GM18517 (cell line): ENCODE data around the gene ATAD3B.
"Not testable (repeated sequence)": the region's sequence is repeated elsewhere in the genome, so short reads cannot be mapped to it uniquely, and the experiment has no call there.

Experiments used
- ATAC-seq: cut with Tn5 transposase; IDR thresholded peaks from one replicate; pipeline ENCODE4 v1.9.1; 2021; ENCODE audit warnings: mild to moderate bottlenecking, moderate library complexity; ENCODE audit not compliant: unreplicated experiment

ATAD3B gene

GRCh38 chr1:1432951-1433803 is 38.4 kb upstream of the ATAD3B start:
- ATAC-seq = no peak

- ATAC-seq = no peak
Observed at GRCh38 chr1:1433804-1434130, 37.8 kb upstream of the ATAD3B start.

DNA sequence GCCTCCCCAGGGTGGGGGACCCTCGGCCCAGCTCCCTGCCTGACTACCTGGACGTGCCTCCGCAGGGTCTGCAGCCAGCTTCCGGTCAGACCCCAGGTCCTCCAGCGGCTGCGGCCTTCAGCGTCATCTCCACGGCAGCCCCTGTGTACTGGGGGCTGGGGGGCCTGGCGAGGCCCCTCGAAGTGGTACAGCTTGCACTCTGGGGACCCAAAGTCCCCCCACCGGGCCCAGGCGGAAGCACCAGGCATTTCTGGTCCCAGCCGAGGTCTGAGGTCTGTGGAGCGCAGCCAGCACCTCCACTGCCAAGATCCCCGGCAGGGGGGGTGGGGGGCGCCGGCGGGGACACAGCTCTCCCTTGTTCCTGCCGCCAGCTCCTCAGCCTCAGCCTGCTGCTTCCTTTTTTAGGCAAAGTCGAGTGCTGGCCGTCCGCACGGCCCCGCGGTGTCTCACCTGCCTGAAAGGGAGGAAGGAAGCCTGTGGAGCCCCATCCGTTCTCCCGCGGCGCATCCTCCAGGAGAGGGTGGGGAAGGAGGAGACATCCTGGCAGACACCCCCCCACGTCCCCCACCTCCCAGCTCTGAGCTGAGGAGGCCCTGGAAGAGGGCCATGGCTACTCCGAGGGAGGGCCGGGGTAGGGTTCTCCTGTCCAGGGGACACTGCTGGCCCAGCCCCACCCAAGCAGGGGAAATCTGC is 37.3 kb upstream of the ATAD3B start:
- no peak for ATAC-seq

- no peak for ATAC-seq
Observed at GRCh38 chr1:1434824-1435105, 36.8 kb upstream of the ATAD3B start.

DNA sequence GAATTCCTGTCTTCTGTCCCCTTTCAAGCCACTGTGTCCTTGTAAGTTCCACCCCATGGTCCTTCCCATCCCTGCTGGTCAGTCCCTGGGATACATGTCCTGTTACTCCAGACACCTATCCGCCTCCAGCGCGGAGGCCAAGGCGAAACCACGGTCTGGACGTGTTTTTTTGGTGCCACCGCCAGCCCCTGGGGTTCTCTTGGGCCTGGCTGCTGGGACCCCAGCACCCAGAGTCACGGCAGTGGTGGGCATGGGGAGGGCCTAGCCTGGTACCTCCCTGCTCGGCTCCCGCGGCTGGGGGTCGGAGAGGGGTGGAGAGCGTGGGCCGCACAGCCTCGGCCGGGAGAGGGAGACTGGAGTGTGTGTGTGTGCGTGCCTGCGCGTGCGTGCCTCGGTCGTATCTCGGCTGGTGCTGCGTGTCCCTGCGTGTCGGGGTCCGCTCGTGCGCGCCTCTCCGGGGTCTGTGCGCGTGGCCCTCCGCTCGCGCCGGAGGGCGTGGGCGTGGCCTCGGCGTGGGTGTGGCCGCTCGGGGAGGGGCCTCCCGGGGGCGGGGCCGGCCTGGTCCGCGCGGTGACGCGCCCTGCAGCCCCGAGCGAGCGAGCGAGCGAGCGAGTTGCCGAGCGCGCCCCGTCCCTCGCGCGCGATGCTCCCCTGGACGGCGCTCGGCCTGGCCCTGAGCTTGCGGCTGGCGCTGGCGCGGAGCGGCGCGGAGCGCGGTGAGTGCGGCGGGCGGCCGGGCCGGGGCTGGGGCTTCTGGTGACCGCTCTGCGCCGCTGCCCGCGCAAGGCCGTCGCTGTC is 36.3 kb upstream of the ATAD3B start, which contains the start of gene VWA1:
Gene VWA1 (plus strand): TSS at position 585 of the 798 bp plus-strand sequence. CDS start 59 bp downstream, at position 644.
- no peak for ATAC-seq

DNA sequence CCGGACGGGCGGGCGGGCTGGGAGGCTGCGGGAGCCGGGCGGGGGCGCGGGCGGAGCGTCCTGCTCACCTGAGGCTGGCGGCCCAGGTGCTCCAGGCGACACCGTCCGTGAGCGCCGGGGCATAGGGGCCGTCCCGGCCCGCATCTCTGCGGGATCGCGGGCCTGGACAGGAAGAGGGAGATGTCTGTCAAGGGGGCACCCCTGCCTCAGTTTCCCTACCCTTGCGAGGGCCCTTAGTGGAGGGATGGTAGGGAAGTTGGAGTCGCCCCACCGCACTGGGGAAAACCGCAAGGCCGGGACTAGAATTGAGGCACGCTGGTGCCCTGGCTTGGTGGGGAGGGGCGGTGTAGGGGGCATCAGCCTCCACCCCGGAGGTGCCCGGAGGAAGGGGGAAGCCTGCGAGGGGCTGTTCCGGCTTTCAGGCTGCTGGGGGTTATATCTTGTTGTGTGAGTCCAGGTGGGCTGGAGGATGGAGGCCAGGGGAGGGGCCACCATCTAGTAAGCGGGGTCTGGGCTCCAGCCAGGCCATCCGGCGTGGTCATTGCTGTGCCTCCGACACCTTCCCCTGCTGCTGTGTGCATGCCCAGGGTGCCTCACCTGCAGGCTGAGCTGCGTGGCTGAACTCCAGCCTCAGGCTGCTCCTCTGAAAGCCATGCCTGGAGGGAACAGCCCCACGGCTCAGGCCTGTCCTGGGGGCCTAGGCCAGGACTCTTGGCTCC is 35.5 kb upstream of the ATAD3B start:
- ATAC-seq = no peak

DNA sequence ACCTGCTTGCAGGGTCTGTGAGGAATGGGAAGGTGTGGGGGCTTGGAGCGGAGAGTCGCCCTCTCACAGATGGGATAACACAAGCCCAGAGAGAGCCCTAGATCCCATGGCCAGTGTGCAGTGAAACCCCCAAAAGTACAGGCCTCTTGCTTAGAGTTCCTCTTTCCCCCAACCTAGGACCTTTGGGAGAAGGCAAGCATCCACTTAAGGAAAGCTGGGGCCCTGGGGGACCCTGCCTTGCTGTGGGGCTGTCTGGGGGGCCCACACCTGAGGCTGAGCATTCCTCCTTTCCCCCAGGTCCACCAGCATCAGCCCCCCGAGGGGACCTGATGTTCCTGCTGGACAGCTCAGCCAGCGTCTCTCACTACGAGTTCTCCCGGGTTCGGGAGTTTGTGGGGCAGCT is 34.9 kb upstream of the ATAD3B start:
- no peak for ATAC-seq

GRCh38 chr1:1437033-1437903 is 34.3 kb upstream of the ATAD3B start:
- no peak for ATAC-seq

DNA sequence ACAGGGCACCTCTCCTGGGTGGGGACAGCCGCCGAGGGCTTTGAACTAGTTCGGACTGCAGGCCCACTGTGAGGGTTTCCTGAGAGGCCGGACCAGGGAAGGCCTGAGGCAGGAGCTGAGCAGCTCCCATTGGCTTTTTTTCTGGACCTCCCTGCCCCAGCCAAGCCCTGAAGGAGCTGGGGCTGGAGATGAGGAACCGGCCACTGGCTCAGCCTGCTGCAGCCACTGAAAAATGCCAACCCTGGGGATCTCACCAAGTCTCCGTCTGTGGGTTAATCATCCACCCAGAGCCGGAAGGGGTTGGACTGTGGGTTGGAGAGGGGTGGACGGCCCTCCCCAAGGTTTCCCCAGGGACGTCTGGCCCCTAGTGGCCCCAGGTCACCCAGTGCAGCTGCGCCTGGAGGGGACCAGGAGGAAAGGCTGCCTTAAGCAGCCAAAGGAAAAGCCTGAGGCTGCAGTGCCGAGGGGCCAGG is 33.6 kb upstream of the ATAD3B start:
- no peak for ATAC-seq

GRCh38 chr1:1438531-1439381 is 32.8 kb upstream of the ATAD3B start:
- no peak for ATAC-seq

GRCh38 chr1:1439546-1440261 is 31.9 kb upstream of the ATAD3B start:
- no peak for ATAC-seq

- no peak for ATAC-seq
Observed at GRCh38 chr1:1440262-1441001, 31.1 kb upstream of the ATAD3B start.

DNA sequence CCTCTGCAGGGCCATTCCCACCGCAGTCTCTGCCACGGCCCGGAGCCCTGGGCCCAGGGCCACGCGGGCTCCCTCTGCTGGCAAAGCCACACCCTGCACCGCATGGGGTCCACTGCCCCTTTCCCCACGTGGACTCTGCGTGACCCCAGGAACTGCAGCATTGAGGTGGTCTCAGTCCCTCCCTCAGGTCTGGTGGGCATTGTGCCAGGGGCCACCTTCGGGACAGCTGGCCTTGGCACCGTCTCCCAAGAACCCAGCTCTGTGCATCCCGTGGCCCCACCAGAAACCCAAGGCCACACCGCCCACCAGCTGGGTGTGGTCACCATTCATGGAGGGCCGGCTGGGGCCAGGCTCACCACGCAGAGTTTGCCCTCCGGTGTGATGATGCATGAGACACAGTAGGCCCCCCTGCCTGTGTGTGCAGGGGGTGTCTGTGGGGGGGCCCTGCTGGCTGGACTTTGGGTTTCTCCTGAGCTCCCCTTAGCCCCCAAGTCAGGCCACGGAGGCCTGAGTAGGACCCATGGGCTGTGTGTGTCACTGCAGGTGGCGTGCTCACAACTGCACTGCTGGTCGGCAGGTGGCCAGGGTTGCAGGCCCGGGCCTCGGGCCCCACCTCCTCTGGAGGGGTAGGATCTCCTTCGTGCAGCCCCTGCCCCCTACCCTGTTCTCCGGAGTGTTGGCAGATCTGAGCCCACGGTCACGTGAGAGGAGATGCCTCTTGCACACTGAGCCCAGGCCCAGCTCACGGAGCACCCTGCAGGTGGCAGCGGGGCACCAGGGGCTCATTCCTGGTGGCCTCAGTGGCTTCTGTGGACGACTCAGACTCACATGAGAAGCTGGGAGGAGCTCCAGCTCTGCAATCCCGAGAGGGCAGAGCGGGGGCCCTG is 30.3 kb upstream of the ATAD3B start:
- ATAC-seq = no peak

- no peak for ATAC-seq
Observed at GRCh38 chr1:1442069-1442770, 29.3 kb upstream of the ATAD3B start.

DNA sequence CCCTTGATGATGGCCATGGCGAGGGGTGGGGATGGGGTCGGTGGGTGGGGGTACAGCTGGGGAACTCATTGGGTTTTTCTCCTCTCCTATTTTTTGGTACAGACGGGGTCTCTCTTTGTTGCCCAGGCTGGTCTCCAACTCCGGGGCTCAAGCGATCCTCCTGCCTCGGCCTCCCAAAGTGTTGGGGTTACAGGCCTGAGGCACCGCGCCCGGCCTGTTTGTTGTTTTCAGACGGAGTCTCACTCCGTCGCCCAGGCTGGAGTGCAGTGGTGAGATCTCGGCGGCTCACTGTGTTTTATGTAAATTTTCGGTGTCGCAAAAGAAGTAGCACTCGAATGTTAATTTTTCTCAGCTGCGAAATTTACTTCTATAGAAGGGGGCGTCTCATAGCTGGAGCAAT is 24.9 kb upstream of the ATAD3B start:
- not testable (repeated sequence) for ATAC-seq

- ATAC-seq = no peak
Observed at GRCh38 chr1:1449099-1449739, 22.3 kb upstream of the ATAD3B start, which contains the start of gene ATAD3C. TSS of gene ATAD3C (plus strand) at chr1:1449689. CDS start at chr1:1450684, 995 bp downstream.
